WTC11 (cell line): ENCODE measurements around the gene RPS15A.
"Not testable (repeated sequence)": the region's sequence is repeated elsewhere in the genome, so short reads cannot be mapped to it uniquely, and the experiment has no call there.

Source experiments
- ATF1 ChIP-seq: sonication (generic); formaldehyde crosslinking; IDR thresholded peaks from 2 replicates; pipeline ENCODE4 v1.8.1; 2023; ENCODE audit warnings: mild to moderate bottlenecking, moderate library complexity, missing genetic modification reagents
- CBFB ChIP-seq: sonication (generic); formaldehyde crosslinking; IDR thresholded peaks from 2 replicates; pipeline ENCODE4 v1.8.1; 2022; ENCODE audit warnings: mild to moderate bottlenecking, low read depth, missing genetic modification reagents
- CREB1 ChIP-seq: sonication (generic); formaldehyde crosslinking; IDR thresholded peaks from 2 replicates; pipeline ENCODE4 v1.8.0; 2023; ENCODE audit warnings: mild to moderate bottlenecking, missing genetic modification reagents
- CREM ChIP-seq: sonication (generic); formaldehyde crosslinking; IDR thresholded peaks from 2 replicates; pipeline ENCODE4 v1.8.1; 2022; ENCODE audit warnings: mild to moderate bottlenecking, missing genetic modification reagents, moderate library complexity
- SMAD4 ChIP-seq: sonication (generic); formaldehyde crosslinking; IDR thresholded peaks from 2 replicates; pipeline ENCODE4 v1.8.0; 2022; ENCODE audit warnings: mild to moderate bottlenecking, missing genetic modification reagents
- TEAD4 ChIP-seq: sonication (generic); formaldehyde crosslinking; IDR thresholded peaks from 2 replicates; pipeline ENCODE4 v1.8.0; 2022; ENCODE audit warnings: mild to moderate bottlenecking, missing genetic modification reagents
- ZBTB21 ChIP-seq: sonication (generic); formaldehyde crosslinking; IDR thresholded peaks from 2 replicates; pipeline ENCODE4 v1.8.1; 2023; ENCODE audit warnings: mild to moderate bottlenecking, missing genetic modification reagents, borderline replicate concordance
- ZNF671 ChIP-seq: fragments of 250-450 bp; sonication (Bioruptor Pico); IDR thresholded peaks from 2 replicates; pipeline ENCODE4 v1.8.0; 2021; ENCODE audit warnings: mild to moderate bottlenecking
- TF ChIP-seq, protein P1 (sequence below): fragments of 200-600 bp; IDR thresholded peaks from 2 replicates; pipeline ENCODE4 v1.8.0; 2022; ENCODE audit warnings: antibody characterized with exemption
- TF ChIP-seq, protein P2 (sequence below): sonication (generic); formaldehyde crosslinking; IDR thresholded peaks from 2 replicates; pipeline ENCODE4 v1.8.1; 2022; ENCODE audit warnings: low read depth, mild to moderate bottlenecking, moderate library complexity, missing genetic modification reagents, borderline replicate concordance
- TF ChIP-seq, protein P3 (sequence below): sonication (generic); formaldehyde crosslinking; IDR thresholded peaks from 2 replicates; pipeline ENCODE4 v1.8.1; 2023; ENCODE audit warnings: mild to moderate bottlenecking, moderate library complexity, missing genetic modification reagents
- TF ChIP-seq, protein P4 (sequence below): sonication (generic); formaldehyde crosslinking; IDR thresholded peaks from 2 replicates; pipeline ENCODE4 v1.8.1; 2022; ENCODE audit warnings: mild to moderate bottlenecking, moderate library complexity, missing genetic modification reagents
- TF ChIP-seq, protein P5 (sequence below): sonication (generic); formaldehyde crosslinking; IDR thresholded peaks from 2 replicates; pipeline ENCODE4 v1.8.0; 2022; ENCODE audit warnings: mild to moderate bottlenecking, missing genetic modification reagents

DNA sequence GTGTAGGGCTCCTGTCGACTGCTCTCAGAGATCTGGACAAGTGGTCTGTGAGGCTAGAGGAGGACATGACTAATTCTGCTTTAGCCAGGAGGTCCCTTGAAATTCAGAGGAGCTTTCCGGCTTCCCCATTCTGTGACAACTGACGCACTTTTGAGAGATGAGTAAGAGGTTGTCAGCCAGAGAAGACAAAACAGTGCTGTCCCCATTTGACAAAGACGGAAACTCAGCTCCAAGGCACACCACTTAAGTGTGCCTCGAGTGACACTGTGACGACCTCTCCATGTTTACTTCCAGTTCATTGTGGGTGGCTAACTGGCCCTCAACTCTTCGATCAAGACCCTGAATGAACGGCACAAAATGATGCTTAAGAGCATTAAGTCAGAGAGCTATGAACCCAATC, 47.3 kb downstream of the RPS15A start:
- TF ChIP-seq, protein P1, sequence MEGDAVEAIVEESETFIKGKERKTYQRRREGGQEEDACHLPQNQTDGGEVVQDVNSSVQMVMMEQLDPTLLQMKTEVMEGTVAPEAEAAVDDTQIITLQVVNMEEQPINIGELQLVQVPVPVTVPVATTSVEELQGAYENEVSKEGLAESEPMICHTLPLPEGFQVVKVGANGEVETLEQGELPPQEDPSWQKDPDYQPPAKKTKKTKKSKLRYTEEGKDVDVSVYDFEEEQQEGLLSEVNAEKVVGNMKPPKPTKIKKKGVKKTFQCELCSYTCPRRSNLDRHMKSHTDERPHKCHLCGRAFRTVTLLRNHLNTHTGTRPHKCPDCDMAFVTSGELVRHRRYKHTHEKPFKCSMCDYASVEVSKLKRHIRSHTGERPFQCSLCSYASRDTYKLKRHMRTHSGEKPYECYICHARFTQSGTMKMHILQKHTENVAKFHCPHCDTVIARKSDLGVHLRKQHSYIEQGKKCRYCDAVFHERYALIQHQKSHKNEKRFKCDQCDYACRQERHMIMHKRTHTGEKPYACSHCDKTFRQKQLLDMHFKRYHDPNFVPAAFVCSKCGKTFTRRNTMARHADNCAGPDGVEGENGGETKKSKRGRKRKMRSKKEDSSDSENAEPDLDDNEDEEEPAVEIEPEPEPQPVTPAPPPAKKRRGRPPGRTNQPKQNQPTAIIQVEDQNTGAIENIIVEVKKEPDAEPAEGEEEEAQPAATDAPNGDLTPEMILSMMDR = not testable (repeated sequence)
- not testable (repeated sequence) for TF ChIP-seq ZBTB21 (CRISPR knock-in tag); CREM; ZNF671 (CRISPR knock-in tag); CREB1 (CRISPR knock-in tag); CBFB (CRISPR knock-in tag); ATF1 (CRISPR knock-in tag); TEAD4 (CRISPR knock-in tag); SMAD4 (CRISPR knock-in tag)
- TF ChIP-seq, protein P2, sequence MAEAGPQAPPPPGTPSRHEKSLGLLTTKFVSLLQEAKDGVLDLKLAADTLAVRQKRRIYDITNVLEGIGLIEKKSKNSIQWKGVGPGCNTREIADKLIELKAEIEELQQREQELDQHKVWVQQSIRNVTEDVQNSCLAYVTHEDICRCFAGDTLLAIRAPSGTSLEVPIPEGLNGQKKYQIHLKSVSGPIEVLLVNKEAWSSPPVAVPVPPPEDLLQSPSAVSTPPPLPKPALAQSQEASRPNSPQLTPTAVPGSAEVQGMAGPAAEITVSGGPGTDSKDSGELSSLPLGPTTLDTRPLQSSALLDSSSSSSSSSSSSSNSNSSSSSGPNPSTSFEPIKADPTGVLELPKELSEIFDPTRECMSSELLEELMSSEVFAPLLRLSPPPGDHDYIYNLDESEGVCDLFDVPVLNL (CRISPR knock-in tag) = not testable (repeated sequence)
- TF ChIP-seq, protein P3, sequence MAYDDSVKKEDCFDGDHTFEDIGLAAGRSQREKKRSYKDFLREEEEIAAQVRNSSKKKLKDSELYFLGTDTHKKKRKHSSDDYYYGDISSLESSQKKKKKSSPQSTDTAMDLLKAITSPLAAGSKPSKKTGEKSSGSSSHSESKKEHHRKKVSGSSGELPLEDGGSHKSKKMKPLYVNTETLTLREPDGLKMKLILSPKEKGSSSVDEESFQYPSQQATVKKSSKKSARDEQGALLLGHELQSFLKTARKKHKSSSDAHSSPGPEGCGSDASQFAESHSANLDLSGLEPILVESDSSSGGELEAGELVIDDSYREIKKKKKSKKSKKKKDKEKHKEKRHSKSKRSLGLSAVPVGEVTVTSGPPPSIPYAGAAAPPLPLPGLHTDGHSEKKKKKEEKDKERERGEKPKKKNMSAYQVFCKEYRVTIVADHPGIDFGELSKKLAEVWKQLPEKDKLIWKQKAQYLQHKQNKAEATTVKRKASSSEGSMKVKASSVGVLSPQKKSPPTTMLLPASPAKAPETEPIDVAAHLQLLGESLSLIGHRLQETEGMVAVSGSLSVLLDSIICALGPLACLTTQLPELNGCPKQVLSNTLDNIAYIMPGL (CRISPR knock-in tag) = not testable (repeated sequence)
- TF ChIP-seq, protein P4, sequence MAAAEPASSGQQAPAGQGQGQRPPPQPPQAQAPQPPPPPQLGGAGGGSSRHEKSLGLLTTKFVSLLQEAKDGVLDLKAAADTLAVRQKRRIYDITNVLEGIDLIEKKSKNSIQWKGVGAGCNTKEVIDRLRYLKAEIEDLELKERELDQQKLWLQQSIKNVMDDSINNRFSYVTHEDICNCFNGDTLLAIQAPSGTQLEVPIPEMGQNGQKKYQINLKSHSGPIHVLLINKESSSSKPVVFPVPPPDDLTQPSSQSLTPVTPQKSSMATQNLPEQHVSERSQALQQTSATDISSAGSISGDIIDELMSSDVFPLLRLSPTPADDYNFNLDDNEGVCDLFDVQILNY (CRISPR knock-in tag) = not testable (repeated sequence)
- TF ChIP-seq, protein P5, sequence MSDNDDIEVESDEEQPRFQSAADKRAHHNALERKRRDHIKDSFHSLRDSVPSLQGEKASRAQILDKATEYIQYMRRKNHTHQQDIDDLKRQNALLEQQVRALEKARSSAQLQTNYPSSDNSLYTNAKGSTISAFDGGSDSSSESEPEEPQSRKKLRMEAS (CRISPR knock-in tag) = not testable (repeated sequence)
